ENCODE results near the gene SWT1.
A peak's percentile ranks its signal among the peaks of the same experiment; 100 is the strongest.

Gene SWT1, protein sequence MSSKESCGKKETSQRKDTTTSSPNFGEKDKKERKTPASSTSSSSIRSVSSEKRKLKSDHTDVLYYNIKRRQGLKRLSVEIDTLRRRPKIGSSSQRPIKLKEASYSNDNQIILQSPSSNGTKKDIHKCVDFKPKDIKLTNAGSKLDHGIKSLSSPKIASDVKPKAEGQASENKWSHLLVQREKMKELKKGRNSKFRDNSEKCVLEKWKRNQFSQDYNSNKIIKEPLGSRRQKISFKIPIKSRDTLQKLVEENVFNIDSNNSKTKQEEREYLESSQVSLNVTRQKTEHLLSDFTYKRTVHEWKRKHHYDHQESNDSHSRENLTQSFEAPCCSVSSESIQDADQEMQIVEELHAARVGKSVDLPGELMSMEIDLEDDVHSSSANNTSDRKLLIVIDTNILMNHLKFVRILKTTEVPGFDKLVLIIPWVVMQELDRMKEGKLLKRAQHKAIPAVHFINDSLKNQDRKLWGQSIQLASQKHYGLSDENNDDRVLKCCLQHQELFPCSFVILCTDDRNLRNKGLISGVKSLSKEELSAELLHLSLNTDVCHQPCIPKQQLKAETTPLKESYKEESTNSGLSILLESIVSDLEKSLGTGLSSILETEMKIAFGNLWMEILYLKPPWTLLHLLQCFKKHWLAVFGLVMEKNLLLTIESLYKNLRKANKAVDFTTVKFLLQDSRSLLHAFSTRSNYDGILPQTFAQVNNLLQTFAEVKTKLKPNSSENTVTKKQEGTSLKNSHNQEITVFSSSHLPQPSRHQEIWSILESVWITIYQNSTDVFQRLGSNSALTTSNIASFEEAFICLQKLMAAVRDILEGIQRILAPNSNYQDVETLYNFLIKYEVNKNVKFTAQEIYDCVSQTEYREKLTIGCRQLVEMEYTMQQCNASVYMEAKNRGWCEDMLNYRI

GRCh38 chr1:185156854-185157598 is at the start of gene SWT1, which contains the start of gene TRMT1L:
TSS of gene SWT1 (plus strand) at chr1:185157167. CDS start at chr1:185160842, 3,675 bp downstream.
TSS of gene TRMT1L (minus strand) at chr1:185156953. CDS start at chr1:185156712, 241 bp downstream.
- peak; percentile 93 to 100 (median 99) for DNase-seq

GRCh38 chr1:185108321-185108720 is 48.6 kb upstream of the SWT1 start:
- DNase-seq: no peak

DNA sequence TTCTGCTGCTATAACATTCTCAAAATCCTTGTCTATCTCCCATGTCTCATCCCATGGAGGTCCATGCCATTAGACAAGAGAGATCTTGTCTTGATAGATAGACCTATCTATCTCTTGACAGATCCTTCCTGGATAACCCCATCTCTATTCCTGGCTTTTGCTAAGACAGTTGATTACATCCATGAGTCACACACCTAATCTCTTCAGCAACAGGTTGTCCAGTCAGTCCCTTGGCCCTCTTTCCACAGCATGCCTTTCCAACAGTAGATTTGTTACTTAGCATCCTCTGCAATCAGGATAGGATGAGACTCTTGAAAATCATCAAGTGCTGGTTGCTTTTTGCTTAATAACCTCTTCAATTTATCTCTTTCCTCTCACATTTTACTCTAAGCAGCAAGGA is 46.8 kb upstream of the SWT1 start:
- DNase-seq: no peak

- DNase-seq: no peak
Observed at GRCh38 chr1:185111873-185112272, 45.1 kb upstream of the SWT1 start.

- DNase-seq: no peak
Observed at GRCh38 chr1:185112356-185112755, 44.6 kb upstream of the SWT1 start.

DNA sequence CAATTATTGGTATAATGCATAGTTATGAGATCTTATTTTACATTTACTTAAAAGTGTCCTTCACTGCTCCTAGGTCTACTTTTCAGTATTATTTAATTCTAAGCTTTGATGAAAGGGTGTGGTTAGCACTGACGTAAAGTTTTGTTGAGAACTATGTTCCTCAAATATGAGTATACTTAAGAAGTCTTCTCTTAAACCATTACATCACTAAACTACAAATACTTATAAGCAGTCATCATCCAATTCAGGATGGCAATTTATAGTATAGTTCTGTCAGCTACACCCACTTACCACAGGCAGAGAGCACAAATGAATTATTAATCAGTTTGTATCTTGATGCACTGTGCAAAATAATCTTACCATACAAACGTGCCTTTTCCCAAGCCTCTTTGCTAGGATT is 27.3 kb upstream of the SWT1 start:
- no peak for DNase-seq

GRCh38 chr1:185132534-185132933 is 24.4 kb upstream of the SWT1 start:
- no peak for DNase-seq

DNA sequence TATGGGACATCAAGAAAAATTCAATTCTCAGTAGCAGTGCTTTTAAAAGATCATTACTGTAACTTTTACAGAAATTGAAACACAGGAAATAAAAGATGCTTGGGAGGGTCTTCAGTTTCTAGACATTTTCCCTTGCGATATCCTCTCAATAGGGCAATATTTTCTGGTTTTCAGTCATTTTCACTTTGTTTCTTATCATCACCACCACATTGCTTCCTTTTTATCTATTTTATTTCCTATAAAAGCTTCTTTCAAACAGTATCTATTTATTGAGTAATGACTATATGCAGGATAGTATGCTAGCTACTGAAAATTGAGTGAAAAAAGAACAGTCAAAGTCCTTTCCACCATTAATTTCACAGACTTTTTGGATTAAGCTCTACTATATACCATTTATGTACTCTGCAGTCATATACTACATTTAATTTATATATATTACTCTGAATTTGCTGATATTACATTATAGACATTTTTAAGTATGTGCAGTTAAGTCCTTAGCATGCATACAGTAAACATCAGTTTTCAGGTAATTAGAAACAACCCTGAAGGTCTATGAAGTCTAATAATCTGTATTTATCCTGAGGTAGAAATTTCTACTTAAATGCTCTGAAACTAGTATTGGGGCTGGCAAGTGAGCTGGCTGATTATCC is 18.9 kb upstream of the SWT1 start:
- no peak for DNase-seq

DNA sequence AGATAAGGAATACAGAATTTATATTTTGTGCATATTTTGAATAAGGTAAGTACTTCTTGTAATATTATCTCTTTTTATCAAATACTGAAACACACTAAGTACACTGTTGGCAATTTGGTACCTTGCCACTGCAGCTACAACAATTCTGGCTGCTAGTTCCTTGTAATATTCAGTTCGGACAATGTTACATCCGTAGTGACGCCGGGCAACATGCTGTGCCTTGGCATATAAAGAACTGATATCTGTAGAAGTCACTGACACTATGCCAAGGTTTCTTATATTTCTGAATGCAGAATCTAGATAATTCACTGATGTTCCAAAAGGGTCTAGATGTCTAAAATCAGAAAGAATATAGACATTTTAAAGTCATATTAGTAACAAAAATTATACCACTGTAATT is 17.7 kb upstream of the SWT1 start:
- no peak for DNase-seq

GRCh38 chr1:185144233-185144632 is 12.7 kb upstream of the SWT1 start:
- no peak for DNase-seq

- no peak for DNase-seq
Observed at GRCh38 chr1:185151215-185151614, 5.8 kb upstream of the SWT1 start.

- DNase-seq: no peak
Observed at GRCh38 chr1:185152187-185152767, 4.7 kb upstream of the SWT1 start.

GRCh38 chr1:185154912-185155513 is 2.0 kb upstream of the SWT1 start:
- no peak for DNase-seq

- DNase-seq: no peak
Observed at GRCh38 chr1:185155600-185156287, 1.2 kb upstream of the SWT1 start.

DNA sequence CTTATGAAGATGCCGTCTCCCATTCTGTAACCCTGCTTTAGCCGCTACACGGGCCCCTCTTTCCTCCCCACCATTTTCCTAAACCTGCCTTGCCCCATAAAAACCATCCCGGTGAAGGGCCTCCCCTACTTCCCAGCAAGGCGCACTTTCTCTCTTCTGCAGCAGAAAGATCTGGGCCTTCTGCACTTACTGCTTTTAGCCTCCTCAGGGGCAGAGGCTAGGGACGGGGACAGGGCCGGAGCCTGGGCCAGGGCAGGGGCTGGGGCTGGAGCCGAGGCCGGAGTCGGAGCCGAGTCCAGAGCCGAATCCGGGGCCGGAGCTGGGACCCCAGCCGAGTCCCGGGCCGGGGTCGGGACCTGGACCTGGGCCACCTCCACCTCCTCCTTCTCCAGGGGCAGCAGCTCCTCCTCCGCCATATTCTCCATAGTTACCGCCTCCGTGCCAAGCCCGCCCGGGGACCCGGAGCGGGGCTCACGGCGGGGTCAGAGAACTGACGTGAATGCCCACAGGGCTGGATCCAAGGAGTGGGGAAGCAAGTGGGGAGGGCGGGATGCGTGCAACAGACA is 596 bp upstream of the SWT1 start:
- DNase-seq: peak in 16 of 56 donors; percentile 28 to 95 (median 68)

GRCh38 chr1:185157599-185158412 is 839 bp downstream of the SWT1 start:
- DNase-seq: peak in 5 of 56 donors; percentile 2 to 51 (median 9)

- peak in 1 of 56 donors; percentile 8 for DNase-seq
Observed at GRCh38 chr1:185158800-185159199, 1.8 kb downstream of the SWT1 start.

- DNase-seq: no peak
Observed at GRCh38 chr1:185159966-185160365, 3.0 kb downstream of the SWT1 start.

Measured in amygdala (tissue), 56 donors.